Right lobe of liver (tissue), 6 donors: ENCODE measurements around the gene B4GALT1. TPM values are rescaled to one million over a fixed set of nuclear protein-coding genes. Genes with fewer than 3 reads are reported as not detected.
A peak's percentile ranks its signal among the peaks of the same experiment; 100 is the strongest.

Experiments
- ATAC-seq, 4 donors: fragments of 200-7000 bp; cut with Tn5 transposase; one replicate each; pipeline ENCODE4 v1.9.1; 2020; ENCODE audit warnings: mild to moderate bottlenecking in 4 of 4, moderate library complexity in 4 of 4
- DNase-seq, 3 donors: peaks; one replicate each; pipeline ENCODE4 v3.0.0-alpha.2; 2020
- H3K27ac ChIP-seq, 3 donors: fragments of 200-600 bp; one replicate each; pipeline ENCODE4 v1.8.0; 2022
- H3K27me3 ChIP-seq, 2 donors: fragments of 200-600 bp; one replicate each; pipeline ENCODE4 v1.8.0; 2022
- H3K36me3 ChIP-seq, 4 donors: fragments of 200-600 bp; sonication (generic) in 1 of 4; one replicate each; pipeline versions ENCODE4 v1.5.1 to v1.8.0; 2017 to 2022; ENCODE audit warnings: control low read depth in 1 of 4
- H3K4me1 ChIP-seq, 4 donors: fragments of 200-600 bp; sonication (generic) in 1 of 4; one replicate each; pipeline versions ENCODE4 v1.5.1 to v1.8.0; 2017 to 2022; ENCODE audit warnings: control low read depth in 1 of 4
- H3K4me3 ChIP-seq, 3 donors: fragments of 200-600 bp; one replicate each; pipeline ENCODE4 v1.8.0; 2022
- H3K9me3 ChIP-seq, 4 donors: fragments of 200-600 bp; sonication (generic) in 1 of 4; one replicate each; pipeline versions ENCODE4 v1.5.1 to v1.8.0; 2017 to 2022; ENCODE audit warnings: control low read depth in 1 of 4
- POLR2A ChIP-seq: fragments of 450-650 bp; IDR thresholded peaks from one replicate; pipeline ENCODE4 v1.6.1; 2017; ENCODE audit warnings: antibody characterized with exemption, mild to moderate bottlenecking
- WGBS: methylation state at CpG from one replicate; pipeline ENCODE4 v1.1.6; 2018; ENCODE audit warnings: low coverage, low lambda C conversion rate; ENCODE audit not compliant: insufficient coverage; ENCODE audit errors: missing lambda C conversion rate; 5-methylcytosine and 5-hydroxymethylcytosine counted together
- intact Hi-C, 2 donors: fragments of 100-400 bp; cut with DNase I; formaldehyde crosslinking; loops; one replicate each; pipeline versions ENCODE4 v1.11.2 to v1.14.1; 2022
- total RNA-seq, 6 experiments: library from RNA; depleted of rRNA in 2 of 6; stranded (reverse); fragments of >200 nt in 2 of 6; fragmentation: NEBNext Ultra II Directional in 3 of 6; extraction: Animal tissue kit (Norgen Biotek cat#: 25700) in 3 of 6; gene quantifications; one replicate each; pipeline versions ENCODE4 v1.1.0 to v1.2.4, GENCODE V29; 2016 to 2023
- TF ChIP-seq, protein P1 (sequence below), 4 donors: fragments of 200-600 bp in 3 of 4; fragments of 450-650 bp in 1 of 4; IDR thresholded peaks; one replicate each; pipeline versions ENCODE4 v1.5.1 to v1.8.0; 2016 to 2022; ENCODE audit warnings: antibody characterized with exemption in 4 of 4, mild to moderate bottlenecking in 2 of 4
- donor health status: DM: no; HTN: yes; CAD: no.
- donor health status: DM: no; HTN: no; CAD: no.
- donor health status: DM: no; HTN: no; CAD: no.
- donor health status: DM: no; HTN: yes; CAD: no.
- donor health status: DM: no; HTN: yes; CAD: no.

B4GALT1 gene
- total RNA-seq, 6 experiments from 2014 or later, result 48.5 to 145 (median 79.5) TPM

DNA sequence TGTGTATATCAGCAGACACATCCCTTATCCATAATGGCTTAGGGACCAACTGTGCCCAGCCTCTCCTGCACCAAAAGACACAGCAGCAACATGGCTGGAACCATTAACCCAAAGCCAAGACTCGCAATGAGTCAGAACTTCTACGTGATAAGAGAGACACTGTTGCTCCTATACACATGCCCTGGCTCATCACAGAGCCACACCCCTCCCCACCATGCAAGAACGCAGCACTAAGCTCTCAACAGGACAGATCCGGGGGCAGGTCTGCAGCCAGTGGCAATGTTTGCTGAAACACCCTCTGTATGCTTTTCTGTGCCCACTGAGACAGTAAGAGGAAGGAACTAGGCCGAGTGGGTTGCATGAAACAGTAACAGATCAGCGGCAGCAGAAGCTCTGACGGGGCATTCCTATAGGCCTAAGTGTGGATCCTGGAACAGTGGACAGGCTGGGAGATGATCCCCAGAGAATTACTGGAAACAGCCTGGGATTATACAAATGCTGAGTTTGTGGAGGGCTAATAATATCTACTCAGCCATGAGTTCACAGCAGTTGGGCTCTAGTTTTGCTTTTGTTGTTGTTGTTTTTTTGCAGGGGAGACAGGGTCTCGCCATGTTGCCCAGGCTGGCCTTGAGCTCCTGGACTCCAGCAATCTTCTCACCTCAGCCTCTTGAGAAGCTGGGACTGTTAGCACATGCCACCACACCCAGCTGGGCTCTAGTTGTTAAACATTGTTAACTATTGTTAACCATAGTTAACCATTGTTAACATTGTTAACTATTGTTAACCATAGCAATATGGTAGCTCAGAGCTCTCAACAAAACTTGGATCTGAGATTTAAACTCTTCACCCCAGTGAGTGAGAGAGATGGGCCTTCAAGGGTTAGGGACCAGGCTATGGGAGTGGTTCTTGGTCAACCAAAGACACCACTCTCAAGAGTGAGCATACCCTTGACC, 41.0 kb downstream of the B4GALT1 start:
- 88% methylated on average over 5 of the region's 8 CpGs for WGBS
- no peak overlapping the region for H3K27ac ChIP-seq
- peaks cover 3 to 48% (median 25%) of the 10 kb centered on the region in 4 donors for H3K36me3 ChIP-seq
- TF ChIP-seq POLR2A, result no peak
- TF ChIP-seq, protein P1, sequence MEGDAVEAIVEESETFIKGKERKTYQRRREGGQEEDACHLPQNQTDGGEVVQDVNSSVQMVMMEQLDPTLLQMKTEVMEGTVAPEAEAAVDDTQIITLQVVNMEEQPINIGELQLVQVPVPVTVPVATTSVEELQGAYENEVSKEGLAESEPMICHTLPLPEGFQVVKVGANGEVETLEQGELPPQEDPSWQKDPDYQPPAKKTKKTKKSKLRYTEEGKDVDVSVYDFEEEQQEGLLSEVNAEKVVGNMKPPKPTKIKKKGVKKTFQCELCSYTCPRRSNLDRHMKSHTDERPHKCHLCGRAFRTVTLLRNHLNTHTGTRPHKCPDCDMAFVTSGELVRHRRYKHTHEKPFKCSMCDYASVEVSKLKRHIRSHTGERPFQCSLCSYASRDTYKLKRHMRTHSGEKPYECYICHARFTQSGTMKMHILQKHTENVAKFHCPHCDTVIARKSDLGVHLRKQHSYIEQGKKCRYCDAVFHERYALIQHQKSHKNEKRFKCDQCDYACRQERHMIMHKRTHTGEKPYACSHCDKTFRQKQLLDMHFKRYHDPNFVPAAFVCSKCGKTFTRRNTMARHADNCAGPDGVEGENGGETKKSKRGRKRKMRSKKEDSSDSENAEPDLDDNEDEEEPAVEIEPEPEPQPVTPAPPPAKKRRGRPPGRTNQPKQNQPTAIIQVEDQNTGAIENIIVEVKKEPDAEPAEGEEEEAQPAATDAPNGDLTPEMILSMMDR (IDR thresholded peaks at IDR 0.05), result no peak
- no peaks in the 10 kb centered on the region for H3K27me3 ChIP-seq
- ATAC-seq (peak in 2 of 4 donors; percentile 12 to 17), DNase-seq (no peak)
- no peaks in the 10 kb centered on the region for H3K9me3 ChIP-seq
- peaks cover 0 to 17% (median 11%) of the 10 kb centered on the region in 4 donors for H3K4me1 ChIP-seq
- no peak overlapping the region for H3K4me3 ChIP-seq
- intact Hi-C loops, result no loop called here

DNA sequence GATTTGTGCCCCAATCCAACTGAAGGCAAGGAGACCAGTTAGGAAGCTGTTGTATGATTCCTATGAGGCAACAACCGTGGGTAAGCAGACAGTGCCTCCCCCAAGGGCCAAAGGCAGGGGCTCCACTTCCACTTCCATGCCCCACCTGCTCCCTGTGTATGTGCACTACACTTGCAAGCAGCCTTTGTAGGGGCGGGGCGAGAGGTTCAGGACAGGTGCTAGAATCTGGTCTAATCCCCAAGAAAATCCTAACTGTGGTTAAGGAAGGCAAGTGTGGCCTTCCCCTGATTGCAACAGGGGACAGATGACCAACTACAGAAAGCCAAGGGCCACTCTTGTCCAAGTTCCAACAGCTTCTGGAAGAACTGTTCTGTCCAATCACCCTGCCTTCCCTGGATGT, 41.7 kb downstream of the B4GALT1 start:
- Histone ChIP-seq H3K27ac (no peak overlapping the region), H3K27me3 (no peaks in the 10 kb centered on the region), H3K36me3 (peaks cover 3 to 50% (median 25%) of the 10 kb centered on the region in 4 donors), H3K9me3 (no peaks in the 10 kb centered on the region), H3K4me3 (no peak overlapping the region), H3K4me1 (peaks cover 0 to 15% (median 4%) of the 10 kb centered on the region in 4 donors)
- no peak for TF ChIP-seq POLR2A
- TF ChIP-seq, protein P1 (IDR thresholded peaks at IDR 0.05), result no peak
- WGBS, result no CpG with 5 or more reads among the region's 3 CpGs
- no peak for DNase-seq
- intact Hi-C loops, result no loop called here
- no peak for ATAC-seq

GRCh38 chr9:33124751-33125381, 42.3 kb downstream of the B4GALT1 start:
- intact Hi-C loops, result no loop called here
- Histone ChIP-seq H3K36me3 (peaks cover 3 to 50% (median 25%) of the 10 kb centered on the region in 4 donors), H3K27me3 (no peaks in the 10 kb centered on the region), H3K4me1 (peaks cover 0 to 15% (median under 1%) of the 10 kb centered on the region in 4 donors), H3K4me3 (no peak overlapping the region), H3K9me3 (no peaks in the 10 kb centered on the region), H3K27ac (no peak overlapping the region)
- ATAC-seq, result no peak
- no peak for DNase-seq
- no peak for TF ChIP-seq POLR2A
- TF ChIP-seq, protein P1 (IDR thresholded peaks at IDR 0.05), result no peak
- 88% methylated on average over 9 of the region's 9 CpGs for WGBS

GRCh38 chr9:33124046-33124445, 43.1 kb downstream of the B4GALT1 start:
- DNase-seq (no peak), ATAC-seq (no peak)
- Histone ChIP-seq H3K36me3 (peaks cover 3 to 50% (median 24%) of the 10 kb centered on the region in 4 donors), H3K4me3 (no peak overlapping the region), H3K4me1 (peaks cover 0 to 20% (median 0%) of the 10 kb centered on the region in 4 donors), H3K9me3 (no peaks in the 10 kb centered on the region), H3K27ac (no peak overlapping the region), H3K27me3 (no peaks in the 10 kb centered on the region)
- TF ChIP-seq POLR2A, result no peak
- TF ChIP-seq, protein P1 (IDR thresholded peaks at IDR 0.05), result no peak
- 82% methylated on average over 4 of the region's 5 CpGs for WGBS
- intact Hi-C loops, result no loop called here
